ENCODE data around the gene OTOF. TPM values are rescaled to one million over a fixed set of nuclear protein-coding genes. Genes with fewer than 3 reads are reported as not detected.

Gene OTOF
- total and polyA plus RNA-seq, 8 donors = 0.07 to 0.26 (median 0.12) TPM; not detected in 1

GRCh38 chr2:26423750-26424149 lies 54.2 kb downstream of the OTOF start:
- Histone ChIP-seq H3K9me3 (no peaks in the 10 kb centered on the region), H3K4me3 (no peak overlapping the region), H3K36me3 (no peaks in the 10 kb centered on the region), H3K27me3 (no peaks in the 10 kb centered on the region), H3K4me1 (no peaks in the 10 kb centered on the region), H3K27ac (no peak overlapping the region)
- 39 to 50% methylated on average over 9 of the region's 9 CpGs for WGBS, 2 donors
- TF ChIP-seq CTCF (IDR thresholded peaks at IDR 0.05) = no peak
- no peak for FAIRE-seq
- peak in 3 of 4 donors; percentile 61 to 70 (median 63) for ATAC-seq
- intact Hi-C loops (cut with DNase I) = no loop called here
- DNase-seq = peak in 1 of 6 donors; percentile 20

- ATAC-seq = no peak
- no peak for FAIRE-seq
- no peaks in the 10 kb centered on the region for H3K36me3 ChIP-seq
- H3K27ac ChIP-seq = no peak overlapping the region
- H3K4me1 ChIP-seq = no peaks in the 10 kb centered on the region
- H3K27me3 ChIP-seq = no peaks in the 10 kb centered on the region
- no peak overlapping the region for H3K4me3 ChIP-seq
- TF ChIP-seq CTCF (IDR thresholded peaks at IDR 0.05) = no peak
- H3K9me3 ChIP-seq = no peaks in the 10 kb centered on the region
- intact Hi-C loops (cut with DNase I) = no loop called here
- WGBS, 2 donors = 70 to 71% methylated on average over 9 of the region's 9 CpGs
- no peak for DNase-seq
Observed at GRCh38 chr2:26422947-26423629, 54.8 kb downstream of the OTOF start.

DNA sequence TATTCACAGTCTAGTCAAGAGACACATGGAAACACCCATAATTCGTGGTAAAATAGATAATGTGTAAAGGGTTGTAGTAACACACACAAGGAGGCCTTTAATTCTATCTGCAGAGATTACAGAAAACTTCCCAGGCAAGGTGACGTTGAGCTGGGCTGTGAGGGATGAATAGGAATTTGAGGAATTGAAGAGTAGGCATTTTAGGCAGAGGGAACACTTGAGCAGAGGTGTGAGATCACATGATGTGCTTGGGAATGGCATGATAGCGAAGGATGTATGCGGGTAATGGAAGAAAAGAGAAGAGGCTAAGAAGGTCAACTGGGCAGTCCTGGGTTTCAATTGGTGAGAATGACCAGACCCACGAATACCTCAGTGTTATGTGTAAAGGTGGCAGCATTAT lies 56.0 kb downstream of the OTOF start:
- FAIRE-seq = no peak
- Histone ChIP-seq H3K27ac (no peak overlapping the region), H3K4me3 (no peak overlapping the region), H3K27me3 (no peaks in the 10 kb centered on the region), H3K4me1 (no peaks in the 10 kb centered on the region), H3K36me3 (no peaks in the 10 kb centered on the region), H3K9me3 (no peaks in the 10 kb centered on the region)
- ATAC-seq = no peak
- WGBS, 2 donors = 86 to 90% methylated on average over 5 of the region's 5 CpGs
- intact Hi-C loops (cut with DNase I) = no loop called here
- TF ChIP-seq CTCF (IDR thresholded peaks at IDR 0.05) = no peak
- DNase-seq = no peak

GRCh38 chr2:26414311-26414710 lies 63.6 kb downstream of the OTOF start:
- Histone ChIP-seq H3K9me3 (no peaks in the 10 kb centered on the region), H3K36me3 (no peaks in the 10 kb centered on the region), H3K27ac (no peak overlapping the region), H3K4me1 (no peaks in the 10 kb centered on the region), H3K4me3 (no peak overlapping the region), H3K27me3 (no peaks in the 10 kb centered on the region)
- intact Hi-C loops (cut with DNase I) = no loop called here
- 91 to 96% methylated on average over 3 of the region's 3 CpGs for WGBS, 2 donors
- peak in 1 of 4 donors; percentile 37 for ATAC-seq
- no peak for FAIRE-seq
- no peak for DNase-seq
- TF ChIP-seq CTCF (IDR thresholded peaks at IDR 0.05) = no peak

DNA sequence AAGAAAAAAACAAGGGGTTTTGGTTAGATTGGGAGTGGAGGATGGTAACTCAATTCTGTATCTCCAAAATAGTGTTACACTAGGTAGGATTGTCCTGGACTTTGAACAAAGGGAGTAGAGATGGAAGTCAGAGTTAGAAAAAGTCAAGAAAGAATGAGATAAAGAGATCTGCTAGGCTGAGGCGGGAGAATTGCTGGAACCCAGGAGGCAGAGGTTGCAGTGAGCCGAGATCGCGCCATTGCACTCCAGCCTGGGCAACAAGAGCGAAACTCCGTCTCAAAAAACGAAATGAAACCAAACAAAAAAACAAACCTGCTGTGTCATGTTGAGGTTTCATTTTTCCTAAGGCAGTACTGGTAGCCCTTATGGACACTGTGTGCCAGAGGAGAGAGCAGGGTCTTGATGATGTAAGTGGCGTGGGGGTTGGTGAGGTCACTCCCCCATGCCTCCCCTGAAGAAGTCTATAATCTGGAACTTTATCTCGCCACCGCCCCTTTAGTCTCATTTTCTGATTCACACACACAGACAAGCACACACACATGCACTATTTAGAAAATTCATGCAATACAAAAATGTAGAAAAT lies 65.7 kb downstream of the OTOF start:
- DNase-seq = no peak
- H3K36me3 ChIP-seq = no peaks in the 10 kb centered on the region
- 77 to 78% methylated on average over 10 of the region's 10 CpGs for WGBS, 2 donors
- no peak for ATAC-seq
- H3K4me1 ChIP-seq = no peaks in the 10 kb centered on the region
- no peaks in the 10 kb centered on the region for H3K27me3 ChIP-seq
- intact Hi-C loops (cut with DNase I) = no loop called here
- no peak overlapping the region for H3K4me3 ChIP-seq
- no peaks in the 10 kb centered on the region for H3K9me3 ChIP-seq
- no peak overlapping the region for H3K27ac ChIP-seq
- no peak for TF ChIP-seq CTCF (IDR thresholded peaks at IDR 0.05)
- no peak for FAIRE-seq

Data from pancreas (tissue), 10 donors.